ENCODE measurements around the gene RPS15A.

- no peak for TF ChIP-seq CTCF (IDR thresholded peaks at IDR 0.05)
- TF ChIP-seq POLR2AphosphoS5 (IDR thresholded peaks at IDR 0.05), result no peak
- TF ChIP-seq POLR2A (IDR thresholded peaks at IDR 0.05), result no peak
- TF ChIP-seq EP300 (IDR thresholded peaks at IDR 0.05), result no peak
Observed at GRCh38 chr16:18811925-18812324, 21.8 kb upstream of the RPS15A start.
